GM12873 (cell line): ENCODE data around the gene HAPLN2.

Experiments used
- CTCF ChIP-seq: IDR thresholded peaks from 2 replicates; pipeline ENCODE4 v1.5.1; 2012; ENCODE audit warnings: low read depth, mild to moderate bottlenecking, moderate library complexity, low read length, control low read depth; ENCODE audit not compliant: insufficient read depth; ENCODE audit errors: missing control alignments

The HAPLN2 gene

GRCh38 chr1:156662800-156663055, 43.5 kb downstream of the HAPLN2 start:
- TF ChIP-seq CTCF: no peak

GRCh38 chr1:156663178-156663577, 44.0 kb downstream of the HAPLN2 start:
- TF ChIP-seq CTCF: no peak

GRCh38 chr1:156664046-156664766, 45.0 kb downstream of the HAPLN2 start:
- no peak for TF ChIP-seq CTCF

- no peak for TF ChIP-seq CTCF
Observed at GRCh38 chr1:156664767-156665411, 45.7 kb downstream of the HAPLN2 start.

GRCh38 chr1:156665539-156665938, 46.3 kb downstream of the HAPLN2 start:
- TF ChIP-seq CTCF: no peak

- TF ChIP-seq CTCF: no peak
Observed at GRCh38 chr1:156666862-156667609, 47.8 kb downstream of the HAPLN2 start.

- no peak for TF ChIP-seq CTCF
Observed at GRCh38 chr1:156667610-156667967, 48.4 kb downstream of the HAPLN2 start.
